ENCODE measurements around the gene RPP25. TPM values are rescaled to one million over a fixed set of nuclear protein-coding genes. Genes with fewer than 3 reads are reported as not detected.

The RPP25 gene
- total and polyA plus RNA-seq, 2 donors (not counting 1 experiment from before 2014, with no cell fraction given), result 0.92 to 3.1 TPM

- H3K4me3 ChIP-seq (ENCODE audit: control extremely low read depth in 1 of 5, extremely low read depth in 1 of 5, insufficient read depth in 1 of 5, low read depth in 2 of 5, low read length in 4 of 5), result no peak overlapping the region
- Mint-ChIP-seq H3K27ac (no peak overlapping the region), H3K4me1 (peaks cover 10% of the 10 kb centered on the region), H3K4me3 (peak overlapping the region; percentile 13), H3K27me3 (peaks cover 67% of the 10 kb centered on the region), H3K9me3 (ENCODE audit: insufficient read depth) (no peaks in the 10 kb centered on the region)
- no peak overlapping the region for H3K27ac ChIP-seq (ENCODE audit: low read length in 2 of 2)
- peaks cover 6% of the 10 kb centered on the region for H4K20me1 ChIP-seq (ENCODE audit: control insufficient read depth, insufficient read depth, low read length, poor library complexity, severe bottlenecking)
- 92% methylated on average over 2 of the region's 2 CpGs for WGBS (ENCODE audit: insufficient coverage)
- POLR2A ChIA-PET, result no interaction called here
- no peak overlapping the region for H3K4me2 ChIP-seq (replicated peaks; ENCODE audit: low read depth, low read length, poor library complexity, severe bottlenecking)
- peaks cover 19 to 23% of the 10 kb centered on the region in 2 donors for H3K4me1 ChIP-seq (ENCODE audit: control insufficient read depth in 2 of 2, insufficient read depth in 2 of 2, low read length in 2 of 2)
- CTCF ChIA-PET, result no interaction called here
- TF ChIP-seq CTCF (IDR thresholded peaks at IDR 0.05), result no peak
- TF ChIP-seq EZH2 (IDR thresholded peaks at IDR 0.05; ENCODE audit: borderline replicate concordance, insufficient read depth, low read depth, low read length, poor library complexity, severe bottlenecking), result no peak
- peaks cover 0 to 30% (median 0%) of the 10 kb centered on the region in 3 donors for H3K9me3 ChIP-seq (ENCODE audit: control extremely low read depth in 1 of 3, control insufficient read depth in 2 of 3, insufficient read depth in 1 of 3, low read length in 2 of 3)
- H3K36me3 ChIP-seq (replicated peaks in 1 of 2; ENCODE audit: control extremely low read depth in 1 of 2, control insufficient read depth in 1 of 2, extremely low read depth in 1 of 2, insufficient read depth in 2 of 2, low read length in 1 of 2), result no peaks in the 10 kb centered on the region
- ATAC-seq (ENCODE audit: low read depth) (no peak), DNase-seq (no peak)
- no peak overlapping the region for H3K9ac ChIP-seq (ENCODE audit: low read length)
- no peaks in the 10 kb centered on the region for H3K79me2 ChIP-seq (ENCODE audit: control insufficient read depth, insufficient read depth, low read length)
- no peak overlapping the region for H2AFZ ChIP-seq (ENCODE audit: insufficient read depth, low read depth, low read length, poor library complexity, severe bottlenecking)
- H3K27me3 ChIP-seq (replicated peaks in 1 of 4; ENCODE audit: control extremely low read depth in 1 of 4, control insufficient read depth in 3 of 4, insufficient read depth in 4 of 4, low read length in 3 of 4), result peaks cover 0 to 81% (median 52%) of the 10 kb centered on the region in 4 experiments
- intact Hi-C loops (cut with micrococcal nuclease), result no loop called here
Measured at GRCh38 chr15:74997543-74997942, 41.0 kb upstream of the RPP25 start.

GRCh38 chr15:74997141-74997540 lies 40.6 kb upstream of the RPP25 start:
- peaks cover 19 to 23% of the 10 kb centered on the region in 2 donors for H3K4me1 ChIP-seq (ENCODE audit: control insufficient read depth in 2 of 2, insufficient read depth in 2 of 2, low read length in 2 of 2)
- H3K27ac ChIP-seq (ENCODE audit: low read length in 2 of 2), result no peak overlapping the region
- Mint-ChIP-seq H3K4me1 (peaks cover 10% of the 10 kb centered on the region), H3K27me3 (peaks cover 65% of the 10 kb centered on the region), H3K9me3 (ENCODE audit: insufficient read depth) (no peaks in the 10 kb centered on the region), H3K4me3 (no peak overlapping the region), H3K27ac (no peak overlapping the region)
- no peak overlapping the region for H2AFZ ChIP-seq (ENCODE audit: insufficient read depth, low read depth, low read length, poor library complexity, severe bottlenecking)
- H3K27me3 ChIP-seq (replicated peaks in 1 of 4; ENCODE audit: control extremely low read depth in 1 of 4, control insufficient read depth in 3 of 4, insufficient read depth in 4 of 4, low read length in 3 of 4), result peaks cover 0 to 79% (median 50%) of the 10 kb centered on the region in 4 experiments
- H3K4me2 ChIP-seq (replicated peaks; ENCODE audit: low read depth, low read length, poor library complexity, severe bottlenecking), result no peak overlapping the region
- H3K79me2 ChIP-seq (ENCODE audit: control insufficient read depth, insufficient read depth, low read length), result no peaks in the 10 kb centered on the region
- no peak for DNase-seq
- peaks cover 0 to 30% (median 0%) of the 10 kb centered on the region in 3 donors for H3K9me3 ChIP-seq (ENCODE audit: control extremely low read depth in 1 of 3, control insufficient read depth in 2 of 3, insufficient read depth in 1 of 3, low read length in 2 of 3)
- TF ChIP-seq CTCF (IDR thresholded peaks at IDR 0.05), result no peak
- peaks cover 6% of the 10 kb centered on the region for H4K20me1 ChIP-seq (ENCODE audit: control insufficient read depth, insufficient read depth, low read length, poor library complexity, severe bottlenecking)
- ATAC-seq (ENCODE audit: low read depth), result no peak
- CTCF ChIA-PET, result no interaction called here
- intact Hi-C loops (cut with micrococcal nuclease), result no loop called here
- POLR2A ChIA-PET, result interaction anchor here (1.4 kb wide), 1 partner anchor 27 kb away, joined by 3 read pairs; the partner anchor contains the start of gene PPCDC
- H3K9ac ChIP-seq (ENCODE audit: low read length), result no peak overlapping the region
- H3K4me3 ChIP-seq (ENCODE audit: control extremely low read depth in 1 of 5, extremely low read depth in 1 of 5, insufficient read depth in 1 of 5, low read depth in 2 of 5, low read length in 4 of 5), result no peak overlapping the region
- H3K36me3 ChIP-seq (replicated peaks in 1 of 2; ENCODE audit: control extremely low read depth in 1 of 2, control insufficient read depth in 1 of 2, extremely low read depth in 1 of 2, insufficient read depth in 2 of 2, low read length in 1 of 2), result no peaks in the 10 kb centered on the region
- WGBS (ENCODE audit: insufficient coverage), result 82% methylated on average over 2 of the region's 4 CpGs
